Astrocyte of the hippocampus (primary cell): ENCODE data around the gene OPHN1.

ENCODE experiments used
- DNase-seq: peaks from one replicate; pipeline ENCODE4 v3.0.0; 2011; ENCODE audit warnings: low read depth, low spot score

Gene OPHN1

GRCh38 chrX:68252664-68253063 is 180.6 kb downstream of the OPHN1 start:
- no peak for DNase-seq

DNA sequence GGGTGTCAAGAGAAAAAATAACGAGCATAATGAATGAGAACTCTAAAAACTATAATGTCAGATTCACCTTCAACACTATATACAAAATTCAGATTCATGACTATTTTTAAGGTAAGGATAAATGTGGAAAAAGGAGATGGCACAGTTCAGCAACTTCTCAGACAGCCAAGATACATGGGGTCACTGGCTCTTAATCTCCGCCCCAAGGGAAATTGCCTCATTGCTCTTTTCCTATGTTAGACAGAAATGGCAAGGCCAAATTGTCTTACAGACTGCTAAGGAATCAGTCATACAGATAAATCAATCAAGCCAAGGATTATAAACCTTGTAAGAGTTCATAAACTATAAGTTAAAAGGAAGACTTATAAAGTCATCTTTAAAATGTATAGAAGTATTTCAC is 183.4 kb downstream of the OPHN1 start:
- DNase-seq: no peak

- no peak for DNase-seq
Measured at GRCh38 chrX:68249401-68249831, 183.9 kb downstream of the OPHN1 start.

DNA sequence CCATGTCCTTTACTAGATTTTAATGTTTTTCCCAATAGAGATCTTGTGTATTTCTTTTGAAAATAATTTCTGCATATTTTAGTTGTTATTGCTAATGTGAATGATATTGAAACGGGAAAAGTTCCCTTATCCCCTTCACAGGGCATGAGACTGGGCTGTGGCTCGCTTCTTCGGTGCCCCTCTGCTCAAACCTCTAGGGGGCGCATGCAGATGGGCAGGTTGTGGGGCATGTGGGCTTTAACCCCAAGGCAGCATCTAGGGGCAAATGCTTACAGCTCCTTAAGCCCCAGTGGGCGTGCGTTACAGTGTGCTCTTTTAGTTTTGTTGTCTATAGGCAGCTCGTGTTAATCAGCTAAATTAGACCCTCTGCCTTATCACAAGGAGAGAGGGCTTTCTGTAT is 194.7 kb downstream of the OPHN1 start:
- no peak for DNase-seq

- no peak for DNase-seq
Measured at GRCh38 chrX:68234171-68234910, 199.0 kb downstream of the OPHN1 start.

GRCh38 chrX:68232206-68232605 is 201.1 kb downstream of the OPHN1 start:
- no peak for DNase-seq

DNA sequence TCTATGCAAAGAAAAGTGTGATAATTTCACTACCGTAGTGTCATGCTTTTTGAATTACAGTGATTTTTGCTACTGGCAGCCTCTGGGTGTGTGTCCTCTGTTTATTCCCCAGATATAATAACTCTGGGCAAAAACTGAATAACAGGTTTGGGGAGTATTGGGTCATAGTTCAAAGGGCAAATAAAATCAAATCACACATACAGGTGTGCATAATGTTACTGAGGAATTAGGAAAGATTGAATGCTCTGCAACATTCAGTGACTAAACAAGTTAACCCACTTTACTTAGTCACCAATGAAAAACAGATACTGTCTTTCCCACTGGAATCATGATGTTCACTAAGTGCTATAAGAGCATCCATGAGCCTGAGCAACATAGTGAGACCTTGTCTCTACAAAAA is 224.3 kb downstream of the OPHN1 start:
- no peak for DNase-seq

GRCh38 chrX:68204521-68205038 is 228.7 kb downstream of the OPHN1 start:
- DNase-seq: no peak

- no peak for DNase-seq
Measured at GRCh38 chrX:68203646-68204045, 229.6 kb downstream of the OPHN1 start.

- no peak for DNase-seq
Measured at GRCh38 chrX:68203211-68203610, 230.1 kb downstream of the OPHN1 start.

DNA sequence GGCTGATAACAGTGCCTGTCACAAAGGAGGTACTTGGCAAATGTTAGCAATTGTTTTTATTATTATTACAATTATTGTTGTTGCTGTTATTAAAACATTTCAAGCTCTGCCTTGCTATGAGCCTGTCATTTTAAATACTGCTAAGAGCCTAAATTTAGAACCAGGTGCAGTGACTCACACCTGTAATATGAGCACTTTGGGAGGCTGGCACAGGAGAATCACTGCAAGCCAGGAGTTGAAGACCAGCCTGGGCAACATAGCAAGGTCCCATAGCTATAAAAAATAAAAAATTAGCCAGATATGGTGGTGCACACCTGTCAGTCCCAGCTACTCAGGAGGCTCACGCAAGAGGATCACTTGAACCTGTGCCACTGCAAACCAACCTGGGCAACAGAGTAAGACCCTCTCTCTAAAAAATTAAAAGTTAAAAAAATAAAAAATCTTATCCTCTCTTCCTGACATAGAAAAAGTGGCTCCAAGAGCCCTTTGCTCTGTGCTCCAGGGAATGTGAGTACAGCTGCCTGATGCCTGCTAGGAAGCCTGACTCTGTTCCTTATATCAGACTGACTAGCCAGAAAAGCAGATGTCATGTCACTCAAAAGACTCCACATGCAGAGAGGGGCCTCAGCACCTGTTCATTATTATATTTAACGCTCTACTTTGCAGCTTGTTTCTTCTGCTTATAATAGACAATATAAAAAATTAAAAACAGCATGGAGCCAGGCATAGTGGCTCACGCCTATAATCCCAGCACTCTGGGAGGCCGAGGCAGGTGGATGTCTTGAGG is 234.0 kb downstream of the OPHN1 start:
- DNase-seq: no peak

GRCh38 chrX:68196939-68197791 is 236.1 kb downstream of the OPHN1 start:
- peak; percentile 73 for DNase-seq

GRCh38 chrX:68195561-68195960 is 237.7 kb downstream of the OPHN1 start:
- no peak for DNase-seq

DNA sequence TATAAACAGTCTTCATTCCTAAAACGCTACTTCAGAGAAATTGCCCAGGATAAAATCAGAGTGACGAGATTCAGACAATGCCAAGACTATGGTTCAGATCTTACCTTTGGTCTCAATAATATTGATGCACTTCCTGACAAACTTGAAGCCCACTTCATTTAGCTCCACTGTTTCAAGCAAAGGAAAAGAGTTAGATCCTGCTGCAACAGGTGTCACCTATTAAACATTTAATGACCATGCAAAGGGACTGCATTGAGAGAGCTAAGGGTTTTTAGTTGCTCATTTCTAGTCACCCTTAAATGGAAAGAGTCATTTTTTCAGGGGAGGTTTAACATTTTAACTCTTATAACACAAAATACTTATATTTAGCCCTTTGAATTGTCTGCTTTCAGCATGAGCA is 239.5 kb downstream of the OPHN1 start:
- DNase-seq: no peak

DNA sequence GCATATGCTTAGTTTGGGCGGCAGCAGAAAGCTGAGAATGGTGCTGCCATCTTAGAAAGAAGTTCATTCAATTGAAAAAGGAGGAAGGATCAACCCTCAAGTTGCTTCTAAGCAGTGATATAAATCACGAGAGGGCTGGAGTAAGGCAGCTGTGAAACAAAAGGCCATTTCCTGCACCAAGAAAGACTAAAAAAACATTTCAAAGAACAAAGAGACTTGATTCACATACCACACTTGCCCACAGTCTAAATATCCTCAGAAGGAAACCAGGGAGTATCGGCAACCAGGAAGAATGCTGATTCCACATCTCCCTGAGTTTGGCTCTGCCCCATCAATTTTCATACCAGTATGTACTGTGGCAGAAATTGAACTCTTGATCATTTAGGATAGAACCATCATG is 240.1 kb downstream of the OPHN1 start:
- peak; percentile 10 for DNase-seq

DNA sequence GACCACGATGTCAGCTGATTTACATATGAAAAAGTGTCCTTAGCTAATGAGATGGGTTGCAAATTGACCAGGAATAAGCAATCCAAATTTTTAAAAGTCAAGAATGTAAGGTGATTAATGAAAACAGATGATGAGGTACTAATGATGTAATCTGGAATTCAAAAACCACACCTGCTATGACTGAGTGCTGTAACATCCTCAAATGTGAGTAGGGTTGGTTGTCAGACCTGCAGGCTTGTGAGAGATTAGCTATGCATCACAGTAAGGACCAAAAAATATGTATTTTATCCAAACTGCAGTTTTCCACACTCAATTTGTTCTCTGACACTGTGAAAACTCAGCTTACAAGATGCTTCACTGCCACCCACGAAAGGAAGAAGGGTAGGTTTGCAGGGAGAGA is 242.5 kb downstream of the OPHN1 start:
- DNase-seq: no peak

GRCh38 chrX:68186552-68187262 is 246.6 kb downstream of the OPHN1 start:
- no peak for DNase-seq

DNA sequence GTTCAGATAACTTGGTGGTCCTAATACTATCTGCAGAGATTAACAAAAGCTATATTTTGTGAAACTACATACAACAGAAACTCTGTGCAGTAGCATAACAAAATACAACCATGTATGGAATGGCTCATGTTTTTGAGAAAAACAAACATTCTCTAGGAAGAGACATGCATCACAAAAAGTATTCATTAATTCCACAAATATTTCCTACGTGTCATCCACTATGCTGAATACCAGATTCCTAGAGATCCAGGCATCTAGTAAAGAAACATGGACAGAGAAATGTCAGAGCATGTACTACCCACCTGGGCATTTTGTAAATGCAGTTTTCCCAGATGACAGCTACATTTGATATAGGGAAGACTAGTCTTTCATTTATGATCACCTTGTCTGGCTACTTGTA is 248.1 kb downstream of the OPHN1 start:
- no peak for DNase-seq

- peak; percentile 47 for DNase-seq
Measured at GRCh38 chrX:68183612-68184214, 249.6 kb downstream of the OPHN1 start.

DNA sequence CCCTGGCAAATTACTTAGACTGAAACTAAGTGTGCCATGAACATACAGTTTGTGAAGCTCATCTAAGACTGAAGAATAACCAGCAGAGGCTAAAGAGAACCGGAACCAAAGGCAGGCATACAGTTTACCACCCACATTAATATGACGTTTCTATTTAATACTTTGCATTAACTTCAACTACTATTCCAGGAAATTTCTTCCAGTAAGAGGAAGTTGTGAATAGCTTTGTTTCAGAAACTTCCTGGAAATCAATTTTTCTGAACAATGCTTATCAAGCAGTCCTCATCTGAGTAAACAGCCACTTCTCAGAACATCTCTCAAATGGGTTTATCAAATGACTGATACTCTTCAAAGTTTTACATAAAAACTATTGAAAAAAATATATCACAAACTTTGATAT is 252.7 kb downstream of the OPHN1 start:
- no peak for DNase-seq

- DNase-seq: no peak
Measured at GRCh38 chrX:68179355-68179754, 253.9 kb downstream of the OPHN1 start.
